HG02885 (cell line): ENCODE data around the gene AIF1.
A peak's percentile ranks its signal among the peaks of the same experiment; 100 is the strongest.

Experiments used
- ATAC-seq: cut with Tn5 transposase; IDR thresholded peaks from one replicate; pipeline ENCODE4 v1.9.1; 2021; ENCODE audit warnings: mild to moderate bottlenecking; ENCODE audit not compliant: unreplicated experiment, poor library complexity

AIF1 gene

GRCh38 chr6:31639449-31639861, 24.4 kb downstream of the AIF1 start:
- no peak for ATAC-seq

GRCh38 chr6:31640612-31641011, 25.6 kb downstream of the AIF1 start:
- no peak for ATAC-seq

- ATAC-seq, result no peak
Observed at GRCh38 chr6:31641370-31641769, 26.3 kb downstream of the AIF1 start.

- no peak for ATAC-seq
Observed at GRCh38 chr6:31642798-31643570, 27.9 kb downstream of the AIF1 start.

GRCh38 chr6:31643818-31644454, 28.9 kb downstream of the AIF1 start:
- ATAC-seq, result no peak

GRCh38 chr6:31645325-31645724, 30.3 kb downstream of the AIF1 start:
- ATAC-seq, result no peak

GRCh38 chr6:31651602-31652191, 36.7 kb downstream of the AIF1 start:
- peak; percentile 19 for ATAC-seq

- peak; percentile 64 for ATAC-seq
Observed at GRCh38 chr6:31652925-31653724, 38.1 kb downstream of the AIF1 start.

GRCh38 chr6:31654574-31655348, 39.7 kb downstream of the AIF1 start:
- ATAC-seq, result no peak

GRCh38 chr6:31655349-31656237, 40.6 kb downstream of the AIF1 start, which contains the start of gene APOM:
APOM (plus strand) TSS chr6:31655894; CDS start chr6:31655967, 73 bp downstream.
- ATAC-seq, result no peak

- no peak for ATAC-seq
Observed at GRCh38 chr6:31657406-31658157, 42.5 kb downstream of the AIF1 start.

- no peak for ATAC-seq
Observed at GRCh38 chr6:31658158-31658688, 43.2 kb downstream of the AIF1 start.

GRCh38 chr6:31658983-31659648, 44.1 kb downstream of the AIF1 start:
- no peak for ATAC-seq

GRCh38 chr6:31659649-31660380, 44.8 kb downstream of the AIF1 start:
- ATAC-seq, result peak; percentile 15

GRCh38 chr6:31660381-31661261, 45.6 kb downstream of the AIF1 start, which contains the start of gene C6orf47:
C6orf47 (minus strand) TSS chr6:31660778; CDS start chr6:31659947, 831 bp downstream.
- peak; percentile 54 for ATAC-seq
